Endothelial cell of umbilical vein (primary cell): Measurements from ENCODE around the gene CFAP61. TPM values are rescaled to one million over a fixed set of nuclear protein-coding genes. Genes with fewer than 3 reads are reported as not detected.

Experiments used
- BruUV-seq: library from RNA; stranded (reverse); fragments of 400-500 nt; replicated peaks from 2 replicates; lab custom pipeline; 2021; lab: Mats Ljungman, UMichigan
- CTCF ChIA-PET: fragments of 300-600, 350-600 bp; sonication (Branson Sonifier 250); formaldehyde crosslinking; loops from one replicate; lab custom pipeline; 2021; ENCODE audit warnings: antibody characterized with exemption, inconsistent platforms; lab: Charles Lee
- POLR2A ChIA-PET: fragments of 300-600, 350-600 bp; sonication (Branson Sonifier 250); formaldehyde crosslinking; loops from one replicate; lab custom pipeline; 2021; ENCODE audit warnings: antibody characterized with exemption, inconsistent platforms; lab: Charles Lee
- DNase-seq: peaks from one replicate; pipeline ENCODE4 v3.0.0-alpha.2; 2011; ENCODE audit warnings: low read depth, low spot score
- FAIRE-seq: peaks from 2 replicates; lab custom pipeline; 2011; peaks lifted over from hg19 to GRCh38; lab: Jason Lieb, UNC
- H2AFZ ChIP-seq: 2 replicates; pipeline ENCODE4 v1.6.0; 2012; ENCODE audit warnings: low read depth, low read length, control low read depth, inconsistent platforms
- H3K27ac ChIP-seq: 2 replicates; pipeline ENCODE4 v1.5.1; 2011; ENCODE audit warnings: low read depth, mild to moderate bottlenecking, control low read depth, low read length, moderate library complexity; ENCODE audit not compliant: insufficient read depth
- H3K27me3 ChIP-seq, 2 experiments: 2 replicates each; pipeline versions ENCODE4 v1.6.0 to v1.6.1; 2011; ENCODE audit warnings: low read length in 2 of 2, mixed read lengths in 1 of 2; ENCODE audit not compliant: control insufficient read depth in 2 of 2, insufficient read depth in 2 of 2
- H3K36me3 ChIP-seq, 2 experiments: 2 replicates in 1 of 2; 3 replicates in 1 of 2; pipeline ENCODE4 v1.5.1; 2011; ENCODE audit warnings: low read length in 2 of 2, mild to moderate bottlenecking in 1 of 2, moderate library complexity in 1 of 2; ENCODE audit not compliant: control insufficient read depth in 2 of 2, insufficient read depth in 2 of 2; ENCODE audit errors: extremely low read depth in 1 of 2
- H3K4me1 ChIP-seq: 3 replicates; pipeline ENCODE4 v1.5.1; 2011; ENCODE audit warnings: mild to moderate bottlenecking, low read length; ENCODE audit not compliant: control insufficient read depth, insufficient read depth; ENCODE audit errors: extremely low read depth
- H3K4me2 ChIP-seq: 2 replicates; pipeline ENCODE4 v1.6.1; 2011; ENCODE audit warnings: low read length, control low read depth, mixed read lengths; ENCODE audit not compliant: insufficient read depth
- H3K4me3 ChIP-seq, 3 experiments: fragments of 200-600 bp in 1 of 3; sonication (generic), shearing (Covaris generic) in 1 of 3; replicated peaks in 1 of 3; 2 replicates each; pipeline ENCODE4 v1.5.1; 2011 to 2016; ENCODE audit warnings: control low read depth in 3 of 3, low read length in 3 of 3, mild to moderate bottlenecking in 2 of 3, inconsistent platforms in 1 of 3, low read depth in 1 of 3, moderate library complexity in 1 of 3; ENCODE audit not compliant: insufficient read depth in 1 of 3
- H3K79me2 ChIP-seq: 2 replicates; pipeline ENCODE4 v1.6.0; 2012; ENCODE audit warnings: low read length, inconsistent platforms; ENCODE audit not compliant: control insufficient read depth, insufficient read depth
- H3K9ac ChIP-seq: replicated peaks from 2 replicates; pipeline ENCODE3; 2011; ENCODE audit warnings: low read length, control low read depth; ENCODE audit not compliant: insufficient read depth; ENCODE audit errors: extremely low read depth
- H3K9me1 ChIP-seq: replicated peaks from 3 replicates; pipeline ENCODE4 v1.6.0; 2011; ENCODE audit warnings: mild to moderate bottlenecking, low read length; ENCODE audit not compliant: control insufficient read depth, insufficient read depth; ENCODE audit errors: extremely low read depth
- H3K9me3 ChIP-seq: replicated peaks from 2 replicates; pipeline ENCODE4 v1.5.1; 2012; ENCODE audit warnings: low read length, inconsistent platforms; ENCODE audit not compliant: control insufficient read depth, insufficient read depth
- H4K20me1 ChIP-seq: replicated peaks from 2 replicates; pipeline ENCODE3; 2011; ENCODE audit warnings: mild to moderate bottlenecking, low read length; ENCODE audit not compliant: control insufficient read depth, insufficient read depth; ENCODE audit errors: extremely low read depth
- CTCF ChIP-seq, 2 donors: IDR thresholded peaks; 1 replicate in 1 of 2; 2 replicates in 1 of 2; pipeline ENCODE4 v1.5.1; 2011; ENCODE audit warnings: low read length in 2 of 2, mild to moderate bottlenecking in 2 of 2, moderate library complexity in 2 of 2, control low read depth in 1 of 2, inconsistent platforms in 1 of 2, low read depth in 1 of 2; ENCODE audit not compliant: insufficient read depth in 1 of 2; ENCODE audit errors: extremely low read depth in 1 of 2
- EZH2 ChIP-seq: IDR thresholded peaks from 2 replicates; pipeline ENCODE4 v1.6.1; 2012; ENCODE audit warnings: borderline replicate concordance, low read depth, mild to moderate bottlenecking, moderate library complexity, low read length, inconsistent platforms; ENCODE audit not compliant: severe bottlenecking
- FOS ChIP-seq: IDR thresholded peaks from 2 replicates; pipeline ENCODE4 v1.6.1; 2011; ENCODE audit warnings: mild to moderate bottlenecking, low read length, moderate library complexity, borderline replicate concordance; ENCODE audit not compliant: insufficient read depth
- JUN ChIP-seq: IDR thresholded peaks from 2 replicates; pipeline ENCODE4 v1.6.1; 2011; ENCODE audit warnings: borderline replicate concordance, low read depth; ENCODE audit not compliant: insufficient read length, insufficient read depth
- MAX ChIP-seq: IDR thresholded peaks from 2 replicates; pipeline ENCODE4 v1.6.1; 2011; ENCODE audit not compliant: insufficient read depth, insufficient read length
- POLR2AphosphoS5 ChIP-seq: IDR thresholded peaks from 2 replicates; pipeline ENCODE4 v1.6.1; 2012; ENCODE audit warnings: low read depth, mild to moderate bottlenecking, control low read depth, low read length, moderate library complexity; ENCODE audit not compliant: insufficient read depth
- dilution Hi-C: fragments of 300-500 bp; cut with MboI; formaldehyde crosslinking; loops from one replicate; pipeline ENCODE4 v1.15.0; 2019; ENCODE audit warnings: low sequenced_read_pairs; ENCODE audit not compliant: extremely low pct_ligation_motif_present
- intact Hi-C: fragments of 100-400 bp; cut with micrococcal nuclease; formaldehyde crosslinking; loops from one replicate; pipeline ENCODE4 v1.10.0; 2022
- polyA plus RNA-seq, 4 experiments: library from polyadenylated mRNA; depleted of rRNA in 3 of 4; stranded (reverse) in 3 of 4; unstranded in 1 of 4; fragments of >200 nt; gene quantifications; 2 replicates each; pipeline versions ENCODE4 v1.2.1 to v1.2.3, GENCODE V29; 2011 to 2012; ENCODE audit warnings: missing spikeins in 1 of 4
- total RNA-seq: library from RNA; stranded (reverse); gene quantifications from 2 replicates; pipeline ENCODE4 v1.2.3, GENCODE V29; 2021

The CFAP61 gene
- total and polyA plus RNA-seq, 2 donors (not counting 3 experiments of a cell fraction or from before 2014, with no cell fraction given): not detected

GRCh38 chr20:20083807-20084206 lies 31.5 kb downstream of the CFAP61 start:
- intact Hi-C loops: loop anchor here (1.0 to 10.0 kb wide), 4 partner anchors 51 to 511 kb away; no protein-coding TSS in a partner anchor
- peak; percentile 33 for DNase-seq
- Histone ChIP-seq H3K27me3 (peaks cover 5 to 15% of the 10 kb centered on the region in 2 experiments), H3K9me3 (no peaks in the 10 kb centered on the region), H3K4me2 (peak overlapping the region; percentile 27), H4K20me1 (no peaks in the 10 kb centered on the region), H3K4me1 (no peaks in the 10 kb centered on the region), H3K4me3 (no peak overlapping the region), H3K9ac (no peak overlapping the region), H3K27ac (no peak overlapping the region), H3K36me3 (no peaks in the 10 kb centered on the region), H3K79me2 (no peaks in the 10 kb centered on the region), H2AFZ (no peak overlapping the region), H3K9me1 (no peaks in the 10 kb centered on the region)
- ChIA-PET POLR2A (no interaction called here), CTCF (interaction anchor here (0.7 to 4.3 kb wide), 6 partner anchors 10 to 510 kb away, joined by 3 to 53 read pairs (median 4); partner anchors contain the start of genes CFAP61 and CRNKL1)
- peak; percentile 72 for FAIRE-seq
- TF ChIP-seq FOS: no peak
- peak in 1 of 2 donors; percentile 13 for TF ChIP-seq CTCF (IDR thresholded peaks at IDR 0.05; ENCODE audit: extremely low read depth in 1 of 2, insufficient read depth in 1 of 2, low read depth in 1 of 2, low read length in 2 of 2)
- BruUV-seq: no TSS peak
- dilution Hi-C loops: no loop called here

- DNase-seq: no peak
- Histone ChIP-seq H3K9me1 (no peaks in the 10 kb centered on the region), H3K27ac (no peak overlapping the region), H3K9ac (no peak overlapping the region), H3K4me1 (no peaks in the 10 kb centered on the region), H3K9me3 (no peaks in the 10 kb centered on the region), H2AFZ (no peak overlapping the region), H3K36me3 (no peaks in the 10 kb centered on the region), H3K4me3 (no peak overlapping the region), H3K79me2 (no peaks in the 10 kb centered on the region), H3K4me2 (no peak overlapping the region), H4K20me1 (no peaks in the 10 kb centered on the region), H3K27me3 (peaks cover 1 to 14% of the 10 kb centered on the region in 2 experiments)
- no peak for FAIRE-seq
- intact Hi-C loops: loop anchor here (1.0 to 10.0 kb wide), 2 partner anchors 50 to 153 kb away; no protein-coding TSS in a partner anchor
- TF ChIP-seq JUN: no peak
- no peak for TF ChIP-seq POLR2AphosphoS5
- no peak for TF ChIP-seq EZH2
- no peak for TF ChIP-seq MAX
- ChIA-PET CTCF (interaction anchor here (1.0 to 4.3 kb wide), 4 partner anchors 10 to 510 kb away, joined by 3 to 53 read pairs (median 7); partner anchors contain the start of genes CFAP61 and CRNKL1), POLR2A (no interaction called here)
- no TSS peak for BruUV-seq
- dilution Hi-C loops: no loop called here
Measured at GRCh38 chr20:20084296-20084752, 32.0 kb downstream of the CFAP61 start.
